HepG2 (cell line): ENCODE data around the gene FCHO1. TPM values are rescaled to one million over a fixed set of nuclear protein-coding genes. Genes with fewer than 3 reads are reported as not detected.

ENCODE experiments used
- CREM ChIP-seq, 2 experiments: sonication (generic) in 1 of 2; formaldehyde crosslinking in 1 of 2; IDR thresholded peaks; 2 replicates each; pipeline versions ENCODE4 v1.4.0 to v1.6.1; 2016 to 2020; ENCODE audit warnings: antibody characterized with exemption in 1 of 2, mild to moderate bottlenecking in 1 of 2, missing genetic modification reagents in 1 of 2
- FOXP1 ChIP-seq, 2 experiments: fragments of 450-650 bp in 1 of 2; IDR thresholded peaks; 2 replicates each; pipeline ENCODE4 v1.6.1; 2017 to 2018; ENCODE audit warnings: antibody characterized with exemption in 1 of 2
- GMEB1 ChIP-seq: sonication (generic); formaldehyde crosslinking; IDR thresholded peaks from 2 replicates; pipeline ENCODE4 v1.5.1; 2020; ENCODE audit warnings: missing genetic modification reagents, mild to moderate bottlenecking, borderline replicate concordance
- HNRNPL ChIP-seq: fragments of 200-400 bp; formaldehyde crosslinking; IDR thresholded peaks from 2 replicates; pipeline ENCODE4 v1.6.1; 2017; ENCODE audit warnings: mild to moderate bottlenecking, low read depth, low read length
- IKZF4 ChIP-seq: sonication (generic); formaldehyde crosslinking; IDR thresholded peaks from 2 replicates; pipeline ENCODE4 v1.5.1; 2020; ENCODE audit warnings: borderline replicate concordance, mild to moderate bottlenecking, low read depth, missing genetic modification reagents; ENCODE audit errors: not compliant biosample characterization
- MBNL3 ChIP-seq: fragments of 250-450 bp; sonication (Bioruptor Pico); conservative IDR thresholded peaks from 2 replicates; pipeline ENCODE4 v1.8.0; 2022; ENCODE audit warnings: mild to moderate bottlenecking, inconsistent platforms
- MLX ChIP-seq: IDR thresholded peaks from 2 replicates; pipeline ENCODE4 v1.6.1; 2016
- PAXIP1 ChIP-seq: sonication (generic); formaldehyde crosslinking; conservative IDR thresholded peaks from 2 replicates; pipeline ENCODE4 v1.4.0; 2020; ENCODE audit warnings: mild to moderate bottlenecking, missing genetic modification reagents, moderate library complexity
- PRPF4 ChIP-seq: fragments of 200-400 bp; formaldehyde crosslinking; IDR thresholded peaks from 2 replicates; pipeline ENCODE4 v1.6.1; 2016; ENCODE audit warnings: low read length, low read depth; ENCODE audit not compliant: poor library complexity, severe bottlenecking
- RBM22 ChIP-seq: fragments of 200-400 bp; formaldehyde crosslinking; optimal IDR thresholded peaks from 2 replicates; pipeline ENCODE3; 2017; ENCODE audit warnings: mild to moderate bottlenecking, low read length, moderate library complexity
- SKIL ChIP-seq: sonication (generic); formaldehyde crosslinking; IDR thresholded peaks from 2 replicates; pipeline ENCODE4 v1.8.0; 2022; ENCODE audit warnings: missing genetic modification reagents, mild to moderate bottlenecking, moderate library complexity, borderline replicate concordance
- THYN1 ChIP-seq: sonication (generic); formaldehyde crosslinking; IDR thresholded peaks from 2 replicates; pipeline ENCODE4 v1.8.1; 2023; ENCODE audit warnings: low read depth, mild to moderate bottlenecking, moderate library complexity, missing genetic modification reagents, borderline replicate concordance
- YEATS2 ChIP-seq: sonication (generic); formaldehyde crosslinking; IDR thresholded peaks from 2 replicates; pipeline ENCODE4 v1.4.0; 2020; ENCODE audit warnings: missing genetic modification reagents, borderline replicate concordance
- ZBTB44 ChIP-seq: sonication (generic); formaldehyde crosslinking; IDR thresholded peaks from 2 replicates; pipeline ENCODE4 v1.4.0; 2020; ENCODE audit warnings: missing genetic modification reagents
- ZNF224 ChIP-seq: sonication (generic); formaldehyde crosslinking; IDR thresholded peaks from 2 replicates; pipeline ENCODE4 v1.5.0; 2020; ENCODE audit warnings: mild to moderate bottlenecking, missing genetic modification reagents
- ZNF33A ChIP-seq: sonication (generic); formaldehyde crosslinking; IDR thresholded peaks from 2 replicates; pipeline ENCODE4 v1.5.1; 2020; ENCODE audit warnings: missing genetic modification reagents, mild to moderate bottlenecking, moderate library complexity, borderline replicate concordance
- ZNF501 ChIP-seq: sonication (generic); formaldehyde crosslinking; IDR thresholded peaks from 2 replicates; pipeline ENCODE4 v1.5.1; 2020; ENCODE audit warnings: mild to moderate bottlenecking, moderate library complexity, missing genetic modification reagents
- polyA plus RNA-seq, 8 experiments: library from polyadenylated mRNA; depleted of rRNA in 3 of 8; stranded (reverse) in 7 of 8; unstranded in 1 of 8; fragments of >200 nt; fragmentation: Illumina TruSeq in 4 of 8; extraction: Trizol in 4 of 8; gene quantifications; 2 replicates each; pipeline versions ENCODE4 v1.2.1 to v1.2.3, GENCODE V29; 2011 to 2016; ENCODE audit warnings: low read depth in 4 of 8, missing spikeins in 1 of 8, mixed read lengths in 1 of 8; ENCODE audit not compliant: insufficient read depth in 1 of 8
- total RNA-seq, 5 experiments: library from RNA; depleted of rRNA; stranded (reverse); fragments of >200 nt; fragmentation: Illumina TruSeq; extraction: Trizol; gene quantifications; 2 replicates each; pipeline ENCODE4 v1.2.3, GENCODE V29; 2016; ENCODE audit warnings: low read depth in 1 of 5

FCHO1 gene
- total and polyA plus RNA-seq, 2 of the 13 experiments (the other 11 are each of a cell fraction or from before 2014, with no cell fraction given), result 1.3 to 3.1 TPM

GRCh38 chr19:17765069-17765618, 13.9 kb downstream of the FCHO1 start (continued):
- TF ChIP-seq PAXIP1 (CRISPR knock-in tag) (peak; percentile 90), RBM22 (no peak), FOXP1 (IDR thresholded peaks at IDR 0.05) (no peak), FOXP1 (CRISPR knock-in tag; IDR thresholded peaks at IDR 0.05) (peak; percentile 70; the same call in 1 of the 2 replicates), THYN1 (CRISPR knock-in tag) (no peak), GMEB1 (CRISPR knock-in tag) (no peak), PRPF4 (no peak), CREM (IDR thresholded peaks at IDR 0.05) (peak; percentile 53; the same call in 1 of the 2 replicates), CREM (CRISPR knock-in tag; IDR thresholded peaks at IDR 0.05) (no peak), MLX (CRISPR knock-in tag) (peak; percentile 82; the same call in 1 of the 2 replicates), ZNF224 (no peak), MBNL3 (CRISPR knock-in tag) (no peak), ZNF33A (no peak), HNRNPL (peak; percentile 79), ZBTB44 (no peak), SKIL (CRISPR knock-in tag) (peak; percentile 34; the same call in 1 of the 2 replicates), IKZF4 (no peak), ZNF501 (CRISPR knock-in tag) (no peak; the same call in 1 of the 2 replicates), YEATS2 (CRISPR knock-in tag) (peak; percentile 68; the same call in 1 of the 2 replicates)
